Panc1 (cell line): Measurements from ENCODE around the gene GJA1.

Experiments
- CTCF ChIP-seq: fragments of 450-650 bp; IDR thresholded peaks from 2 replicates; pipeline ENCODE4 v1.5.1; 2017; ENCODE audit warnings: mild to moderate bottlenecking
- POLR2AphosphoS5 ChIP-seq: IDR thresholded peaks from 2 replicates; pipeline ENCODE4 v1.6.1; 2012; ENCODE audit warnings: mild to moderate bottlenecking, low read depth, low read length, moderate library complexity
- TCF7L2 ChIP-seq: IDR thresholded peaks from 2 replicates; pipeline ENCODE4 v1.6.1; 2011; ENCODE audit warnings: mild to moderate bottlenecking, low read depth, low read length, inconsistent platforms

GRCh38 chr6:121491576-121491975 lies 56.1 kb downstream of the GJA1 start:
- no peak for TF ChIP-seq CTCF
- TF ChIP-seq POLR2AphosphoS5 = no peak
- TF ChIP-seq TCF7L2 = no peak
